NCI-H1048 (cell line): Measurements from ENCODE around the gene TMEM25.
"Not testable (repeated sequence)": the region's sequence is repeated elsewhere in the genome, so short reads cannot be mapped to it uniquely, and the experiment has no call there.

Experiments
- DNase-seq: peaks from one replicate; lab custom pipeline; 2025; lab: John Stamatoyannopoulos, UW

Gene TMEM25

DNA sequence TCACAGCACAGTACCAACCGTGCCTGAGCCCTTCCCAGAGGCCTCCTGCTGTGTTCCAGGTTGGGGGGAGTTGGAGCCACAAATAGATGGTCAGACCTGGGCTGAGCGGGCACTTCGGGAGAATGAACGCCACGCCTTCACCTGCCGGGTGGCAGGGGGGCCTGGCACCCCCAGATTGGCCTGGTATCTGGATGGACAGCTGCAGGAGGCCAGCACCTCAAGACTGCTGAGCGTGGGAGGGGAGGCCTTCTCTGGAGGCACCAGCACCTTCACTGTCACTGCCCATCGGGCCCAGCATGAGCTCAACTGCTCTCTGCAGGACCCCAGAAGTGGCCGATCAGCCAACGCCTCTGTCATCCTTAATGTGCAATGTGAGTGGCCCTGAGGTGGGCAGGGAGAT is 1.1 kb downstream of the TMEM25 start:
- no peak for DNase-seq

DNA sequence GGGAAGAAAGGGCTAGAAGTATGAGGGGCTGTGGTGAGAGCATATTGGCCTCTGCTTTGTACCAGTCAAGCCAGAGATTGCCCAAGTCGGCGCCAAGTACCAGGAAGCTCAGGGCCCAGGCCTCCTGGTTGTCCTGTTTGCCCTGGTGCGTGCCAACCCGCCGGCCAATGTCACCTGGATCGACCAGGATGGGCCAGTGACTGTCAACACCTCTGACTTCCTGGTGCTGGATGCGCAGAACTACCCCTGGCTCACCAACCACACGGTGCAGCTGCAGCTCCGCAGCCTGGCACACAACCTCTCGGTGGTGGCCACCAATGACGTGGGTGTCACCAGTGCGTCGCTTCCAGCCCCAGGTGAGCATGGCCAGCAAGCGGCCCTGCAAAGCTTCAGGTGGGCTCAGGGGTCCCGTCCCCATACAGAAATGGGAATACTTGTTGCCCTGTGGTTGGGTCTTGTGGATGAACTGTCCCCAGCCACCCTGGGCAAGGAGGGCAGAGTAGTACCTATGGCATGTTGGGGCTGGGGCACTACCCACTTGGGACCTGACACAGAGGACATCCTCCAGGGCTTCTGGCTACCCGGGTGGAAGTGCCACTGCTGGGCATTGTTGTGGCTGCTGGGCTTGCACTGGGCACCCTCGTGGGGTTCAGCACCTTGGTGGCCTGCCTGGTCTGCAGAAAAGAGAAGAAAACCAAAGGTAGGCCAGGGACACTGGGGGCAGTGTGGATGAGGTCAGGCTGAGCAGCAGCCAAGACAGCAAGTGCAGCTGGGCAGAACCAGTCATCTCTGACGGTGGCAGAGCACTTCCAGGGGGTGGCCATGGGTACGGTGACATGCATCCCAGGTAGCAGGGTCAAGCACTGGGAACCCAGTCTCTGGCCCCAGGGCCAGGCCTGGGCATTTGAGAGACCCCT is 2.1 kb downstream of the TMEM25 start:
- DNase-seq, result no peak

- no peak for DNase-seq
Observed at GRCh38 chr11:118533769-118534729, 3.1 kb downstream of the TMEM25 start.

DNA sequence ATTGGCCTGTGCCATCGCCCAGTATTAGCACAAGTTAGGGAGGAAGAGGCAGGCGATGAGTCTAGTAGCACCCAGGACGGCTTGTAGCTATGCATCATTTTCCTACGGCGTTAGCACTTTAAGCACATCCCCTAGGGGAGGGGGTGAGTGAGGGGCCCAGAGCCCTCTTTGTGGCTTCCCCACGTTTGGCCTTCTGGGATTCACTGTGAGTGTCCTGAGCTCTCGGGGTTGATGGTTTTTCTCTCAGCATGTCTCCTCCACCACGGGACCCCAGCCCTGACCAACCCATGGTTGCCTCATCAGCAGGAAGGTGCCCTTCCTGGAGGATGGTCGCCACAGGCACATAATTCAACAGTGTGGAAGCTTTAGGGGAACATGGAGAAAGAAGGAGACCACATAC is 4.3 kb downstream of the TMEM25 start:
- no peak for DNase-seq

DNA sequence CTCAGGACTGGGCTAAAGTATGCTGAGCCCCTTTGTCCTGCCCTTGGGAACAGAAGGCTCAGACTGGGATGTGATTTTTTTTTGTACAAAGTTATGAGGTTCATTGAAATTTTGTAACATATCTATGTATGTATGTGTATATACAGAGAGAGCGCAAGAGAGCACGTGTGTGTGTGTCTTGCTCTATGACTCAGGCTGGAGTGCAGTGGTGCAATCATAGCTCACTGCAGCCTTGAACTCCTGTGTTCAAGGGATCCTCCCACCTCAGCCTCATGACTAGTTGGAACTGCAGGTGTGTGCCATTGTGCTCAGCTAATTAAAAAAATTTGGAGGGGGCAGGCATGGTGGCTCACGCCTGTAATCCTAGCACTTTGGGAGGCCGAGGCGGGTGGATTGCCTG is 5.7 kb downstream of the TMEM25 start:
- no peak for DNase-seq

GRCh38 chr11:118537409-118537980 is 6.5 kb downstream of the TMEM25 start:
- DNase-seq, result no peak

- DNase-seq, result no peak
Observed at GRCh38 chr11:118544010-118544646, 13.1 kb downstream of the TMEM25 start.

DNA sequence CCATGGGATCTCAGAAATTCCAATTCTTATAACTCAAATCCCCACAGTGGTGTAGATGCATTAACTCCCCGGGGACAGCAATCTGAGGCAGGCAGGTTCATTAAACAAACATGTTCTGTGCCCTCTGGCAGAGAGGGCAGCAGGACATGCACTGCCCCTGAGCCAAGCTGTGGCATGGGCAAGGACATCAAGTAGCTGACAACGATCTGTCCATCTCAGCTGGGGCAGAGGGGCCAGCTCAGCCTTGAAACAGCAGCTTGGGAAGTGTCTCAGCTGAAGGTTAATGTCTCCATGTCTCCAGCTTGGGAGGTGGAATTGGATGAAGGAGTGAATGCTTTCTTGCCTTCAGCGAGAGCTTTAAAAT is 13.6 kb downstream of the TMEM25 start:
- DNase-seq, result no peak

- no peak for DNase-seq
Observed at GRCh38 chr11:118545533-118545932, 14.5 kb downstream of the TMEM25 start.

- no peak for DNase-seq
Observed at GRCh38 chr11:118547132-118547531, 16.1 kb downstream of the TMEM25 start.

- no peak for DNase-seq
Observed at GRCh38 chr11:118552341-118552740, 21.3 kb downstream of the TMEM25 start.

DNA sequence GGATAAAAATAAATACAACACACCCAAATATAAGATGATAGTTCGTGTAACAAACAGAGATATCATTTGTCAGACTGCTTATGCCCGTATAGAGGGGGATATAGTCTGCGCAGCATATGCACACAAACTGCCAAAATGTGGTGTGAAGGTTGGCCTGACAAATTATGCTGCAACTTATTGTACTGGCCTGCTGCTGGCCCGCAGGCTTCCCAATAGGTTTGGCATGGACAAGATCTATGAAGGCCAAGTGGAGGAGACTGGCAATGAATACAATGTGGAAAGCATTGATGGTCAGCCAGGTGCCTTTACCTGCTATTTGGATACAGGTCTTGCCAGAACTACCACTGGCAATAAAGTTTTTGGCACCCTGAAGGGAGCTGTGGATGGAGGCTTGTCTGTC is 29.8 kb downstream of the TMEM25 start:
- no peak for DNase-seq

DNA sequence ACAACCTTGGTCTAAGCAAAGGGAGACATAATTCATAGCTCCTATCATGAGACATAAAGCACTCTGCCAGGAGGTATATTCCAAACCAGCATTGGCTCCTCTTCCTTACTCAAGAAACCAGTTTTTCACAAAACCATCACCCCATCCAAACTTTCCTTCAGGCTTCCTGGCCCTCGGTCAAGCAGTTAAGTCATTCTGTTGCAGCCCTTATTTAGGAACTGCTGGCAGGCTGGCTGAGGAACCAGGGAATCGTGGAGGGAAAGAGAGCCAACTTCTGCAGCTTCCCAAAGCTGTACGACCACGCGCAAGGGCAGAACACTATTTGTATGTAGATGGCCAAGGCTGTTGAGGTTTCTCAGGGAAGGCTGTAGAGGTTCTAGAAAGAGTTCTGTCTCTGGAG is 34.1 kb downstream of the TMEM25 start:
- DNase-seq, result no peak

DNA sequence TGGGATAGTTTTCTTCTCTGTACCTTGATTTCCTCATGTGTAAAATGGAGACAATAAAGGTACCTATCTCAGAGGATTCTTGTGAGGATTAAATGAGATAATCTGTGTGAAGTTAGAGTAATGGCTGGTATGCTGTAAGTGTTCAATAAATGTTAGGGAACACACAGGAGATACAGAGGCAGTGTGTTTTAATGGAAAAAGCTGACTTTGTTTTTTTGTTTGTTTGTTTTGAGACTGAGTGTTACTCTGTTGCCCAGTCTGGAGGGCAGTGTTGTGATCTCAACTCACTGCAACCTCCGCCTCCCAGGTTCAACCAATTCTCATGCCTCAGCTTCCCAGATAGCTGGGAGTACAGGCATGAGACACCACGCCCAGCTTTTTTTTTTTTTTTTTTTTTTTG is 38.7 kb downstream of the TMEM25 start:
- no peak for DNase-seq

- DNase-seq, result no peak
Observed at GRCh38 chr11:118570787-118571186, 39.8 kb downstream of the TMEM25 start.

DNA sequence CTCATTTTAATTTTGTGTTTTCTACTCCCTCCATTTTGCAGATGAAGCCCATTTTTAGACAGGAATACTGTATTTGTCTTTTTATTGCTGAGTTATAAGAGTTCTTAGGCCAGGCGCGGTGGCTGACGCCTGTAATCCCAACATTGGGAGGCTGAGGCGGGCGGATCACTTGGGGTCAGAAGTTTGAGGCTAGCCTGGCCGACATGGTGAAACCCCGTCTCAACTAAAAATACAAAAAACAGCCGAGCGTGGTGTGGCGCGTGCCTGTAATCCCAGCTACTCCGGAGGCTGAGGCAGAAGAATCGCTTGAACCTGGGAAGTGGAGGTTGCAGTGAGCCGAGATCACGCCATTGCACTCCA is 40.7 kb downstream of the TMEM25 start:
- not testable (repeated sequence) for DNase-seq

GRCh38 chr11:118572061-118572980 is 41.3 kb downstream of the TMEM25 start, which contains the start of gene ARCN1:
ARCN1 (plus strand) TSS chr11:118572409; CDS start chr11:118572548, 139 bp downstream.
- DNase-seq, result no peak

- DNase-seq, result no peak
Observed at GRCh38 chr11:118572981-118573550, 42.1 kb downstream of the TMEM25 start.

DNA sequence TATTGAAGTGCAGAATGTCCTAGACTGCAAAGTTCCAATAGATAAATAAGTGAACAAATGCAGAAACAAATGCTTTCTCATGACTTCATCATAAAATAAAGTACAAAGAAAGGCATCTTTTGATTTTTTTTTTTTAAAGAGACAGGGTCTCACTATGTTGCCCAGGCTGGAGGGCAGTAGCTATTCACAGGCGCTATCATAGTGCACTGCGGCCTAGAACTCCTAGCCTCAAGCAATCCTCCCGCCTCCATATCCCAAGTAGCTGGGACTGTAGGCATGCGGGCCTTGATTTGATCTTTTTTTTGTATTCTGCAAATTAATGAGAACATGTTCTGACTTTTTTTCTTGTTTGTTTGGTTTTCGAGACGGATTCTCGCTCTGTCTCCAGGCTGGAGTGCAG is 43.6 kb downstream of the TMEM25 start:
- no peak for DNase-seq

- not testable (repeated sequence) for DNase-seq
Observed at GRCh38 chr11:118577995-118578394, 47.0 kb downstream of the TMEM25 start.

- DNase-seq, result no peak
Observed at GRCh38 chr11:118581057-118581456, 50.1 kb downstream of the TMEM25 start.
